ENCODE measurements around the gene FHOD3.
A peak's percentile ranks its signal among the peaks of the same experiment; 100 is the strongest.

The FHOD3 gene

DNA sequence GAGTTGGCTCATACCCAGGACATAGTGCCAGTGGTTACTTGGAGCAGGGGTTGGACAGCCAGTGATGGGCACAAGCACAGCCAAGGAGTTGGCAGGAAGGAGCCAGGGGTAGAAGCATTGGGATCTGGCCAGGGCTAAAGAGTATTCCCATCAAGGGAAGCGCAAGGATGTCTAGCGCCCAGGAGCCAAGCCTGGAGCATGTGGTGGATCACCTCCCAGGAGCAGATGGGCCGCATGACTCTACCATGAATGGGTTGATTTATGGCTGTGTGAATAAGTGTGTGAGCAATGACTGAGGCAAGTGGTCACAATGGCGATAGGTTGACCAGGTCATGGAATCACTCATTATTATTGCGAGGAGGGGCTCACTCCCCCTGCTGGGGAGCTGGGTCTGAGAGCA lies 111.1 kb downstream of the FHOD3 start:
- TF ChIP-seq MYC (IDR thresholded peaks at IDR 0.05; ENCODE audit: low read depth, low read length) = no peak
- TF ChIP-seq POLR2A (IDR thresholded peaks at IDR 0.05; ENCODE audit: extremely low read depth, insufficient read length) = no peak
- TF ChIP-seq, protein P1, sequence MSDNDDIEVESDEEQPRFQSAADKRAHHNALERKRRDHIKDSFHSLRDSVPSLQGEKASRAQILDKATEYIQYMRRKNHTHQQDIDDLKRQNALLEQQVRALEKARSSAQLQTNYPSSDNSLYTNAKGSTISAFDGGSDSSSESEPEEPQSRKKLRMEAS (IDR thresholded peaks at IDR 0.05; ENCODE audit: low read depth, low read length) = no peak
- TF ChIP-seq, protein P2, sequence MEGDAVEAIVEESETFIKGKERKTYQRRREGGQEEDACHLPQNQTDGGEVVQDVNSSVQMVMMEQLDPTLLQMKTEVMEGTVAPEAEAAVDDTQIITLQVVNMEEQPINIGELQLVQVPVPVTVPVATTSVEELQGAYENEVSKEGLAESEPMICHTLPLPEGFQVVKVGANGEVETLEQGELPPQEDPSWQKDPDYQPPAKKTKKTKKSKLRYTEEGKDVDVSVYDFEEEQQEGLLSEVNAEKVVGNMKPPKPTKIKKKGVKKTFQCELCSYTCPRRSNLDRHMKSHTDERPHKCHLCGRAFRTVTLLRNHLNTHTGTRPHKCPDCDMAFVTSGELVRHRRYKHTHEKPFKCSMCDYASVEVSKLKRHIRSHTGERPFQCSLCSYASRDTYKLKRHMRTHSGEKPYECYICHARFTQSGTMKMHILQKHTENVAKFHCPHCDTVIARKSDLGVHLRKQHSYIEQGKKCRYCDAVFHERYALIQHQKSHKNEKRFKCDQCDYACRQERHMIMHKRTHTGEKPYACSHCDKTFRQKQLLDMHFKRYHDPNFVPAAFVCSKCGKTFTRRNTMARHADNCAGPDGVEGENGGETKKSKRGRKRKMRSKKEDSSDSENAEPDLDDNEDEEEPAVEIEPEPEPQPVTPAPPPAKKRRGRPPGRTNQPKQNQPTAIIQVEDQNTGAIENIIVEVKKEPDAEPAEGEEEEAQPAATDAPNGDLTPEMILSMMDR (IDR thresholded peaks at IDR 0.05; ENCODE audit: low read depth, low read length) = no peak
- H3K4me3 ChIP-seq (ENCODE audit: low read depth, low read length) = no peak overlapping the region
- DNase-seq (ENCODE audit: low read depth) = no peak

DNA sequence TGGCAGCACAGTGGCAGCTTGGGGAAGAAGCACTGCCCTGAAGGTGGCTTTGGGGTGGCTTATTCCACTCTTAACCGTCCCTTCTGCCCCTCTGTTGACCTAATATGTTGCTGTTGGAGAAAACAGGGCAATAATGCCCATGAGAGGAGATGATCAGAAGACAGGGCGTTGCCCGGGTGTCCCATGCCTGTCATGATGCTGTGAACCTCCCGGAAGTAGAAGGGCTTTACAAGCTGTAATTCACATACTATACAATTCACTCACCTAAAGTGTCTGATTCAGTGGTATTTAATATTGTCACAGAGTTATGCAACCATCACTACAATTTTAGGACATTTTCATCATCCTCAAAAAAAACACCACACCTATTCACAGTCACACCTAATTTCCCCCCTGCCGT lies 112.3 kb downstream of the FHOD3 start:
- no peak for DNase-seq (ENCODE audit: low read depth)
- TF ChIP-seq, protein P2 (IDR thresholded peaks at IDR 0.05; ENCODE audit: low read depth, low read length) = no peak
- TF ChIP-seq, protein P1 (IDR thresholded peaks at IDR 0.05; ENCODE audit: low read depth, low read length) = no peak
- no peak for TF ChIP-seq MYC (IDR thresholded peaks at IDR 0.05; ENCODE audit: low read depth, low read length)
- no peak for TF ChIP-seq POLR2A (IDR thresholded peaks at IDR 0.05; ENCODE audit: extremely low read depth, insufficient read length)
- H3K4me3 ChIP-seq (ENCODE audit: low read depth, low read length) = no peak overlapping the region

DNA sequence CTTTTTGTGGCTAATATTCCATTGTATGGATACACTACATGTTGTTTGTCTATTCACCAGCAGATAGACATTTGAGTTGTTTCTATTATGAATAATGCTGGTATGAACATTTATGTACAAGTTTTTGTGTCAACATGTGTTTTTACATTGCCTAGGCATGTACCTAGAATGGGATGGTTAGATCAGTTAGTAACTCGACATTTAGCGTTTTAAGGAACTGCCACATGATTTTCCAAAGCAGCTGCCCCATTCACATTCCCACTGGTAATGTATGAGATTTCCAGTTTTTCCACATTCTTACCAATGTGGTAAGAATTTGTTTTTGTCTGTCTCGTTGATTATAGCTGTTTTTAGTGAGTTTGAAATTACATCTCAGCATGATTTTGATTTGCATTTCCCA lies 112.8 kb downstream of the FHOD3 start:
- DNase-seq (ENCODE audit: low read depth) = no peak
- TF ChIP-seq MYC (IDR thresholded peaks at IDR 0.05; ENCODE audit: low read depth, low read length) (no peak), POLR2A (IDR thresholded peaks at IDR 0.05; ENCODE audit: extremely low read depth, insufficient read length) (no peak)
- TF ChIP-seq, protein P1 (IDR thresholded peaks at IDR 0.05; ENCODE audit: low read depth, low read length) = no peak
- TF ChIP-seq, protein P2 (IDR thresholded peaks at IDR 0.05; ENCODE audit: low read depth, low read length) = no peak
- no peak overlapping the region for H3K4me3 ChIP-seq (ENCODE audit: low read depth, low read length)

DNA sequence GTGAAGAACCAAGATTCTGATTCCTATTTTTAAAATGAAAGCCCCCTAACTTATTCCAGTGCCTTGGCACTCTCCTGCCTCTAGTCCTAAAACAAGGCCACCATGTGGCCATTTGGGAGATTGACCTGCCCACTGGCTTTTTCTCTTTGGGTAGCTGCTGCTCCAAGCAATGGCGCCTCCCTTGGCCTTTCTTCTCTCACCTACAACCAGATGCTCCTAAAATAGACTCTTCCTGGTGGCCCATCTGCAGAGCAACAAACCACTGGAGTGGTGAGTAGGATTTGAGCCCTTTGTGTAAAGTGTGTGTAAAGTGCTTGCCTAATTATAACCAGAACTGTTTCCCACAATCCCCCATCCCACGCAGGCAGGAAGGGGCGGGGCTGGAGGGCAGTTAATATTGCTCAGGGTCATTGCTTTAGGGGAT lies 114.2 kb downstream of the FHOD3 start:
- no peak for TF ChIP-seq POLR2A (IDR thresholded peaks at IDR 0.05; ENCODE audit: extremely low read depth, insufficient read length)
- TF ChIP-seq, protein P2 (IDR thresholded peaks at IDR 0.05; ENCODE audit: low read depth, low read length) = peak; percentile 32
- H3K4me3 ChIP-seq (ENCODE audit: low read depth, low read length) = no peak overlapping the region
- DNase-seq (ENCODE audit: low read depth) = peak; percentile 13

DNA sequence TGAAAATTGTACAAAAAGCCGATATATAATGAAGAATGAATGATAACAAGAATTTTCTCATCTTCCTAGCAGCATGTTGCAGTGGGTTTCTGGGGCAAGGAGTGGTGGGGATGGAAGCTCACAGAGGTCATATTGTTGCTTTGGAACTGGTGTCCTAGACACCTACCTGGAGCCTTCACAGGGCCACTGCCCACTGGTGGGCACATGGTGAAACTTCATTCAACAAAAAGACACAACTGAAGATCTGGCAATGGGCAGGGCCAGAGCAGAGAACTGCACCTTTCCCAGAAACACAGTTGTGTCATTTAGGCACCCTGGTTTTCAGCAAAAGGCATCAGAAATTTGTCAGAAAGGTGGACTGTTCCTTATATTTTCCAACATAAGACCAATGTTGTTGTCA lies 115.3 kb downstream of the FHOD3 start:
- DNase-seq (ENCODE audit: low read depth) = peak; percentile 6

DNA sequence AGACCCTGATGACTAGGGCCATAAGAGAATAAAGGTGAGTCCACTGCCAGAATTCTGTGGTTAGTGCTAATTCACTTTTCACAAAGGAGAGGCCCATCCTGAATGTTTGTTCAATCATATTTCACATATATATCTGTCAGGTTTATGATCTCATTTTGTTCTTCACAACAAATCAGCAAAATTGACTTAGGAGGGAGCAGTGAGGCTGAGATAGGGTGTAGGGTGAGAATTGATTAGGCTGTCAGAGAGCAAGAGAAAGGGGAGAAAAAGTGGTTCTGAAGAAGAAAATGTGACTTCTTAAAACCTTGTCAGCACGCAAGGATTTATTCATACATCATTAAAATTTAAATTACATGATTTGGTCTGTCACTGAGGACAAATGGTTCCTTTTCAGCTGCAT lies 117.7 kb downstream of the FHOD3 start:
- TF ChIP-seq MYC (IDR thresholded peaks at IDR 0.05; ENCODE audit: low read depth, low read length) (no peak), POLR2A (IDR thresholded peaks at IDR 0.05; ENCODE audit: extremely low read depth, insufficient read length) (no peak)
- TF ChIP-seq, protein P1 (IDR thresholded peaks at IDR 0.05; ENCODE audit: low read depth, low read length) = no peak
- no peak overlapping the region for H3K4me3 ChIP-seq (ENCODE audit: low read depth, low read length)
- no peak for DNase-seq (ENCODE audit: low read depth)

More for the DNA sequence above, 115.3 kb downstream of the FHOD3 start:
- TF ChIP-seq, protein P2 (IDR thresholded peaks at IDR 0.05; ENCODE audit: low read depth, low read length) = peak; percentile 24
- TF ChIP-seq MYC (IDR thresholded peaks at IDR 0.05; ENCODE audit: low read depth, low read length) = no peak
- no peak overlapping the region for H3K4me3 ChIP-seq (ENCODE audit: low read depth, low read length)
